ENCODE data around the gene ZNF438. TPM values are rescaled to one million over a fixed set of nuclear protein-coding genes. Genes with fewer than 3 reads are reported as not detected.

The ZNF438 gene
- total RNA-seq, 2 experiments from 2014 or later: 2.1 to 2.5 TPM

GRCh38 chr10:30825022-30825421, 206.6 kb downstream of the ZNF438 start:
- Mint-ChIP-seq H3K4me3 (no peak overlapping the region), H3K36me3 (no peaks in the 10 kb centered on the region), H3K27me3 (no peaks in the 10 kb centered on the region), H3K4me1 (peaks cover 3% of the 10 kb centered on the region), H3K9me3 (no peaks in the 10 kb centered on the region), H3K27ac (no peak overlapping the region)
- DNase-seq: no peak

- Mint-ChIP-seq H3K9me3 (no peaks in the 10 kb centered on the region), H3K4me3 (no peak overlapping the region), H3K36me3 (no peaks in the 10 kb centered on the region), H3K27ac (no peak overlapping the region), H3K27me3 (no peaks in the 10 kb centered on the region), H3K4me1 (peaks cover 3% of the 10 kb centered on the region)
- no peak for DNase-seq
Observed at GRCh38 chr10:30823651-30824050, 208.0 kb downstream of the ZNF438 start.

GRCh38 chr10:30822693-30823465, 208.8 kb downstream of the ZNF438 start:
- no peak for DNase-seq
- Mint-ChIP-seq H3K27me3 (no peaks in the 10 kb centered on the region), H3K4me1 (peaks cover 3% of the 10 kb centered on the region), H3K27ac (no peak overlapping the region), H3K4me3 (no peak overlapping the region), H3K9me3 (no peaks in the 10 kb centered on the region), H3K36me3 (no peaks in the 10 kb centered on the region)

- no peak overlapping the region for H3K4me3 Mint-ChIP-seq
- H3K9me3 Mint-ChIP-seq: no peaks in the 10 kb centered on the region
- H3K27ac Mint-ChIP-seq: no peak overlapping the region
- DNase-seq: no peak
- H3K27me3 Mint-ChIP-seq: no peaks in the 10 kb centered on the region
- H3K36me3 Mint-ChIP-seq: no peaks in the 10 kb centered on the region
- peaks cover 3% of the 10 kb centered on the region for H3K4me1 Mint-ChIP-seq
Observed at GRCh38 chr10:30821994-30822692, 209.5 kb downstream of the ZNF438 start.

GRCh38 chr10:30821261-30821993, 210.2 kb downstream of the ZNF438 start:
- no peaks in the 10 kb centered on the region for H3K9me3 Mint-ChIP-seq
- no peaks in the 10 kb centered on the region for H3K27me3 Mint-ChIP-seq
- H3K27ac Mint-ChIP-seq: no peak overlapping the region
- H3K4me1 Mint-ChIP-seq: peaks cover 3% of the 10 kb centered on the region
- DNase-seq: no peak
- no peak overlapping the region for H3K4me3 Mint-ChIP-seq
- no peaks in the 10 kb centered on the region for H3K36me3 Mint-ChIP-seq

GRCh38 chr10:30820261-30820991, 211.2 kb downstream of the ZNF438 start:
- Mint-ChIP-seq H3K27me3 (no peaks in the 10 kb centered on the region), H3K27ac (no peak overlapping the region), H3K4me1 (peaks cover 3% of the 10 kb centered on the region), H3K36me3 (no peaks in the 10 kb centered on the region), H3K9me3 (no peaks in the 10 kb centered on the region), H3K4me3 (no peak overlapping the region)
- no peak for DNase-seq

GRCh38 chr10:30819341-30820181, 212.1 kb downstream of the ZNF438 start:
- DNase-seq: no peak
- Mint-ChIP-seq H3K4me3 (no peak overlapping the region), H3K27ac (no peak overlapping the region), H3K9me3 (no peaks in the 10 kb centered on the region), H3K27me3 (no peaks in the 10 kb centered on the region), H3K4me1 (peaks cover 3% of the 10 kb centered on the region), H3K36me3 (no peaks in the 10 kb centered on the region)

GRCh38 chr10:30818854-30819253, 212.8 kb downstream of the ZNF438 start:
- Mint-ChIP-seq H3K27me3 (no peaks in the 10 kb centered on the region), H3K36me3 (no peaks in the 10 kb centered on the region), H3K9me3 (no peaks in the 10 kb centered on the region), H3K27ac (no peak overlapping the region), H3K4me1 (peaks cover 9% of the 10 kb centered on the region), H3K4me3 (no peak overlapping the region)
- no peak for DNase-seq

- DNase-seq: no peak
- Mint-ChIP-seq H3K36me3 (no peaks in the 10 kb centered on the region), H3K4me3 (no peak overlapping the region), H3K27me3 (no peaks in the 10 kb centered on the region), H3K9me3 (no peaks in the 10 kb centered on the region), H3K27ac (no peak overlapping the region), H3K4me1 (peaks cover 15% of the 10 kb centered on the region)
Observed at GRCh38 chr10:30818010-30818660, 213.5 kb downstream of the ZNF438 start.

GRCh38 chr10:30817541-30817940, 214.1 kb downstream of the ZNF438 start:
- no peak for DNase-seq
- no peak overlapping the region for H3K27ac Mint-ChIP-seq
- H3K27me3 Mint-ChIP-seq: no peaks in the 10 kb centered on the region

GRCh38 chr10:30816820-30817171, 214.9 kb downstream of the ZNF438 start:
- Mint-ChIP-seq H3K36me3 (no peaks in the 10 kb centered on the region), H3K4me1 (peaks cover 25% of the 10 kb centered on the region), H3K27me3 (no peaks in the 10 kb centered on the region), H3K27ac (no peak overlapping the region), H3K9me3 (no peaks in the 10 kb centered on the region), H3K4me3 (no peak overlapping the region)
- DNase-seq: no peak

More at GRCh38 chr10:30817541-30817940, 214.1 kb downstream of the ZNF438 start:
- Mint-ChIP-seq H3K9me3 (no peaks in the 10 kb centered on the region), H3K36me3 (no peaks in the 10 kb centered on the region), H3K4me1 (peaks cover 19% of the 10 kb centered on the region), H3K4me3 (no peak overlapping the region)

- no peak overlapping the region for H3K27ac Mint-ChIP-seq
- no peak overlapping the region for H3K4me3 Mint-ChIP-seq
- no peaks in the 10 kb centered on the region for H3K9me3 Mint-ChIP-seq
- H3K4me1 Mint-ChIP-seq: peaks cover 29% of the 10 kb centered on the region
- no peaks in the 10 kb centered on the region for H3K36me3 Mint-ChIP-seq
- no peak for DNase-seq
- H3K27me3 Mint-ChIP-seq: no peaks in the 10 kb centered on the region
Observed at GRCh38 chr10:30816159-30816819, 215.4 kb downstream of the ZNF438 start.

GRCh38 chr10:30813872-30814481, 217.7 kb downstream of the ZNF438 start:
- no peaks in the 10 kb centered on the region for H3K36me3 Mint-ChIP-seq
- H3K4me1 Mint-ChIP-seq: peaks cover 26% of the 10 kb centered on the region
- H3K9me3 Mint-ChIP-seq: no peaks in the 10 kb centered on the region
- no peak overlapping the region for H3K27ac Mint-ChIP-seq
- no peaks in the 10 kb centered on the region for H3K27me3 Mint-ChIP-seq
- DNase-seq: no peak
- no peak overlapping the region for H3K4me3 Mint-ChIP-seq

Data from activated naive CD8-positive, alpha-beta T cell treated with anti-CD3 and anti-CD28 coated beads for 36 hours (primary cell).